Myocyte (in vitro differentiated cells): ENCODE measurements around the gene JMJD8. TPM values are rescaled to one million over a fixed set of nuclear protein-coding genes. Genes with fewer than 3 reads are reported as not detected.
A peak's percentile ranks its signal among the peaks of the same experiment; 100 is the strongest.
"Not testable (repeated sequence)": the region's sequence is repeated elsewhere in the genome, so short reads cannot be mapped to it uniquely, and the experiment has no call there.

Experiments
- DNase-seq: peaks from one replicate; pipeline ENCODE4 v3.0.0-alpha.2; 2012; ENCODE audit warnings: low read depth
- total RNA-seq: library from RNA; depleted of rRNA; stranded (reverse); fragments of >200 nt; gene quantifications from 2 replicates; pipeline ENCODE4 v1.2.3, GENCODE V29; 2014

Gene JMJD8
- total RNA-seq, 1 donor from 2014 or later, result 74.5 TPM

- DNase-seq, result no peak
Observed at GRCh38 chr16:692356-693108, 8.4 kb upstream of the JMJD8 start.

- DNase-seq, result not testable (repeated sequence)
Observed at GRCh38 chr16:691242-691641, 7.1 kb upstream of the JMJD8 start.

- DNase-seq, result no peak
Observed at GRCh38 chr16:689175-689897, 5.2 kb upstream of the JMJD8 start.

- no peak for DNase-seq
Observed at GRCh38 chr16:687499-687898, 3.4 kb upstream of the JMJD8 start.

GRCh38 chr16:686459-687260, 2.5 kb upstream of the JMJD8 start:
- no peak for DNase-seq

GRCh38 chr16:685967-686366, 1.8 kb upstream of the JMJD8 start:
- peak; percentile 49 for DNase-seq

- DNase-seq, result no peak
Observed at GRCh38 chr16:684961-685696, 995 bp upstream of the JMJD8 start.

- no peak for DNase-seq
Observed at GRCh38 chr16:683396-684070, 601 bp downstream of the JMJD8 start.

- DNase-seq, result no peak
Observed at GRCh38 chr16:682493-683395, 1.4 kb downstream of the JMJD8 start.

- peak; percentile 34 for DNase-seq
Observed at GRCh38 chr16:681746-682427, 2.2 kb downstream of the JMJD8 start.

- DNase-seq, result no peak
Observed at GRCh38 chr16:680967-681745, 3.0 kb downstream of the JMJD8 start.

- no peak for DNase-seq
Observed at GRCh38 chr16:680625-680945, 3.5 kb downstream of the JMJD8 start.

- peak; percentile 86 for DNase-seq
Observed at GRCh38 chr16:679814-680624, 4.1 kb downstream of the JMJD8 start, which contains the start of gene STUB1. STUB1 (plus strand) TSS chr16:680410; CDS start chr16:680526, 116 bp downstream.

- peak; percentile 11 for DNase-seq
Observed at GRCh38 chr16:678858-679813, 5.0 kb downstream of the JMJD8 start.

GRCh38 chr16:678209-678857, 5.8 kb downstream of the JMJD8 start:
- no peak for DNase-seq
